B cell (primary cell): Measurements from ENCODE around the gene TENM4. TPM values are rescaled to one million over a fixed set of nuclear protein-coding genes. Genes with fewer than 3 reads are reported as not detected.

Experiments used
- ATAC-seq: fragments of 200-7000 bp; cut with Tn5 transposase; one replicate; pipeline ENCODE4 v1.10.0; 2021; ENCODE audit warnings: low read depth, mild to moderate bottlenecking, moderate number of reproducible peaks, moderate library complexity
- CTCF ChIA-PET: fragments of 350-600 bp; sonication (Branson Sonifier 250); formaldehyde crosslinking; loops from one replicate; lab custom pipeline; 2021; ENCODE audit warnings: antibody characterized with exemption, inconsistent platforms; lab: Charles Lee
- POLR2A ChIA-PET: fragments of 350-600 bp; sonication (Branson Sonifier 250); formaldehyde crosslinking; loops from one replicate; lab custom pipeline; 2021; ENCODE audit warnings: antibody characterized with exemption; lab: Charles Lee
- DNase-seq: peaks from one replicate; pipeline ENCODE4 v3.0.0; 2013
- H2AFZ ChIP-seq: 2 replicates; pipeline ENCODE4 v1.6.1; 2012; ENCODE audit warnings: mild to moderate bottlenecking, low read depth, low read length; ENCODE audit not compliant: insufficient read depth, poor library complexity, severe bottlenecking
- H3K27ac ChIP-seq, 2 donors: 1 replicate in 1 of 2; 2 replicates in 1 of 2; pipeline ENCODE4 v1.5.1; 2012 to 2013; ENCODE audit warnings: low read length in 2 of 2, mild to moderate bottlenecking in 2 of 2, moderate library complexity in 1 of 2
- H3K27me3 ChIP-seq, 4 experiments: fragments of 200-600 bp in 1 of 4; sonication (generic) in 1 of 4; replicated peaks in 1 of 4; 1 replicate in 2 of 4; 2 replicates in 2 of 4; pipeline versions ENCODE4 v1.6.1 to v1.7.0; 2013 to 2016; ENCODE audit warnings: low read length in 3 of 4, mild to moderate bottlenecking in 2 of 4, mixed read lengths in 1 of 4, moderate library complexity in 1 of 4; ENCODE audit not compliant: insufficient read depth in 4 of 4, control insufficient read depth in 3 of 4; ENCODE audit errors: control extremely low read depth in 1 of 4
- H3K36me3 ChIP-seq, 2 experiments: replicated peaks in 1 of 2; 1 replicate in 1 of 2; 2 replicates in 1 of 2; pipeline versions ENCODE4 v1.6.1 to v1.7.1; 2013; ENCODE audit warnings: low read length in 1 of 2; ENCODE audit not compliant: insufficient read depth in 2 of 2, control insufficient read depth in 1 of 2; ENCODE audit errors: control extremely low read depth in 1 of 2, extremely low read depth in 1 of 2
- H3K4me1 ChIP-seq, 2 donors: fragments of 200-600 bp in 1 of 2; sonication (generic) in 1 of 2; 1 replicate in 1 of 2; 2 replicates in 1 of 2; pipeline versions ENCODE4 v1.5.1 to v1.6.1; 2013 to 2017; ENCODE audit warnings: low read length in 2 of 2; ENCODE audit not compliant: control insufficient read depth in 2 of 2, insufficient read depth in 2 of 2
- H3K4me2 ChIP-seq: replicated peaks from 2 replicates; pipeline ENCODE3; 2012; ENCODE audit warnings: mild to moderate bottlenecking, low read depth, low read length; ENCODE audit not compliant: poor library complexity, severe bottlenecking
- H3K4me3 ChIP-seq, 5 experiments: fragments of 200-600 bp in 1 of 5; sonication (generic) in 1 of 5; 1 replicate in 3 of 5; 2 replicates in 2 of 5; pipeline versions ENCODE4 v1.5.1 to v1.7.0; 2011 to 2016; ENCODE audit warnings: low read length in 4 of 5, mild to moderate bottlenecking in 4 of 5, low read depth in 2 of 5, control low read depth in 1 of 5, moderate library complexity in 1 of 5; ENCODE audit not compliant: insufficient read depth in 1 of 5; ENCODE audit errors: control extremely low read depth in 1 of 5, extremely low read depth in 1 of 5
- H3K79me2 ChIP-seq: fragments of 200-600 bp; sonication (generic); one replicate; pipeline ENCODE4 v1.6.0; 2016; ENCODE audit warnings: low read length; ENCODE audit not compliant: control insufficient read depth, insufficient read depth
- H3K9ac ChIP-seq: fragments of 200-600 bp; sonication (generic); 2 replicates; pipeline ENCODE4 v1.6.1; 2017; ENCODE audit warnings: mild to moderate bottlenecking, low read length, moderate library complexity
- H3K9me3 ChIP-seq, 3 donors: one replicate each; pipeline versions ENCODE4 v1.6.1 to v1.7.1; 2013; ENCODE audit warnings: low read length in 2 of 3; ENCODE audit not compliant: control insufficient read depth in 2 of 3, insufficient read depth in 1 of 3; ENCODE audit errors: control extremely low read depth in 1 of 3
- H4K20me1 ChIP-seq: 2 replicates; pipeline ENCODE4 v1.6.0; 2012; ENCODE audit warnings: mild to moderate bottlenecking, low read length; ENCODE audit not compliant: insufficient read depth, control insufficient read depth, poor library complexity, severe bottlenecking
- H3K27ac Mint-ChIP-seq: one replicate; pipeline ENCODE4 v1.8.0; 2021; ENCODE audit warnings: mixed read lengths
- H3K27me3 Mint-ChIP-seq: one replicate; pipeline ENCODE4 v1.8.0; 2021; ENCODE audit warnings: mixed read lengths
- H3K4me1 Mint-ChIP-seq: one replicate; pipeline ENCODE4 v1.8.0; 2021; ENCODE audit warnings: mixed read lengths
- H3K4me3 Mint-ChIP-seq: one replicate; pipeline ENCODE4 v1.8.0; 2021; ENCODE audit warnings: mixed read lengths
- H3K9me3 Mint-ChIP-seq: one replicate; pipeline ENCODE4 v1.8.0; 2022; ENCODE audit warnings: mixed read lengths; ENCODE audit not compliant: insufficient read depth
- EZH2 ChIP-seq: IDR thresholded peaks from 2 replicates; pipeline ENCODE4 v1.6.1; 2012; ENCODE audit warnings: borderline replicate concordance, low read depth, mild to moderate bottlenecking, moderate library complexity, low read length; ENCODE audit not compliant: insufficient read depth, poor library complexity, severe bottlenecking
- WGBS: methylation state at CpG from one replicate; pipeline ENCODE4 v1.1.5; 2013; ENCODE audit warnings: missing lambda C conversion rate; ENCODE audit not compliant: insufficient coverage; 5-methylcytosine and 5-hydroxymethylcytosine counted together
- intact Hi-C: fragments of 100-400 bp; cut with micrococcal nuclease; formaldehyde crosslinking; loops from one replicate; pipeline ENCODE4 v1.10.0; 2022
- polyA plus RNA-seq: library from polyadenylated mRNA; depleted of rRNA; stranded (reverse); fragments of >200 nt; gene quantifications from 2 replicates; pipeline ENCODE4 v1.2.3, GENCODE V29; 2012
- total RNA-seq, 2 donors: library from RNA; stranded (reverse); fragments of 120-200 nt in 1 of 2; gene quantifications; 1 replicate in 1 of 2; 2 replicates in 1 of 2; pipeline versions ENCODE4 v1.2.3 to v1.2.4, GENCODE V29; 2013 to 2022
- TF ChIP-seq, protein P1 (sequence below): fragments of 200-600 bp; IDR thresholded peaks from one replicate; pipeline ENCODE4 v1.8.0; 2022; ENCODE audit warnings: antibody characterized with exemption, mild to moderate bottlenecking

TENM4 gene
- total and polyA plus RNA-seq, 2 donors (not counting 1 experiment from before 2014, with no cell fraction given) = 0.09 to 5.7 TPM

DNA sequence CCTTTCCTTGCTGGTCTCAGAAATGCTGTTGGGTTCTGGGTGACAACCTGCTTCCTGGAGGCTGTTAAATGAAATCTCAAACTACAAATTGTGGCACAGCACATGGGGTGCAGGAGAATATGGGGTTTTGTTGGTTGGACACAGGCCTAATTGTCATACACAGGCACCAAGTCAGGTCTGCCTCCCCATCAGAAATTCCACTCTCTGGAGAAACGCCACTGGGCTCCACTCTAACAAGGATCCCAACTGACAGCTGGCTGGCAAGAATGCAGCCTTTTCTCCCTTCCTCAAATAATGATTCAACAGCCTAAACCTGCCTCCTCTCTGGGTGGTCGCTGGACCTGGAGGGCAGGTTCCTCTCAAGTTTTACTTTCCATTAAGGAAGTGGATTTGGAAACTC is 688.3 kb downstream of the TENM4 start:
- H3K27me3 Mint-ChIP-seq = peaks cover 11% of the 10 kb centered on the region

DNA sequence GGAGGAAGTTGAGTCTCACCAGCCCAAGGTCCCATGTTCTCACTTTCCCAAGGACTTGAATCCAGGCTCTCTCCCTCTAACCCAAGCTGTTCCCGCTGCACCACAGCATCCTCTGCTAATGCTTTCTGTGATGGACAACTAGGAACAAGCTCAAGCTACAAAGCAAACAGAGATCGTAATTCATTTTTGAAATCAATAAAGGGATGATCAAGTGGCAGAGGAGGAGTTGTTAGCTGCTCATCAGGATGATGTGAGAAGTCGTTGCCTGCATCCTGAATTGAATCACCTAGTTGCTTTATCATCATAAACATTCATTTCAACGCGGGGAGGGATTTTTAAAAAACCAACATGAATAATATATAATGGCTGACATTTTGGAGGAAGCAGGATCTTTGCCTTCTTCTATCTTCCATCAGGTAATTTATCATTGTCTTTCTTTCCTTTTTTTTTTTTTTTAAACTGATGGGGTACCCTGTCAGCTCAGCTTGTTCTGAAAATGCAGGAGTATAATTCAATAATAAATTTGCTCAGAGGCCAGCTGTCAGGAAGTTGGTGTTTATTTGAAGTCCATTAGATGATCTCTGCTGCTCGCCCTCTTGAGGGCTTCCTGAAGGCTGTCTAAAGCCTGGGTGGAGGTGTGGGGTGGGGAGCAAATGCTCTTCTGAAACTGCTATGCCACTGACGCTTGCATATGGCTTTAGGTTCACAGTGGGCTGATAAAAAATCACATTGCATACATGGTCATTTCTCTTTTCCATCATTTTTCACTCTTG is 691.7 kb downstream of the TENM4 start:
- no peak overlapping the region for H3K4me3 Mint-ChIP-seq
- Histone ChIP-seq H3K4me3 (no peak overlapping the region), H3K9me3 (no peaks in the 10 kb centered on the region), H3K9ac (no peak overlapping the region), H3K4me1 (no peaks in the 10 kb centered on the region), H3K27ac (no peak overlapping the region), H4K20me1 (no peaks in the 10 kb centered on the region), H2AFZ (no peak overlapping the region), H3K4me2 (no peak overlapping the region), H3K27me3 (no peaks in the 10 kb centered on the region), H3K36me3 (no peaks in the 10 kb centered on the region), H3K79me2 (no peaks in the 10 kb centered on the region)
- 14% methylated on average over 1 of the region's 7 CpGs for WGBS
- H3K9me3 Mint-ChIP-seq = no peaks in the 10 kb centered on the region
- H3K4me1 Mint-ChIP-seq = no peaks in the 10 kb centered on the region
- H3K27me3 Mint-ChIP-seq = peaks cover 16% of the 10 kb centered on the region
- TF ChIP-seq EZH2 = no peak
- TF ChIP-seq, protein P1, sequence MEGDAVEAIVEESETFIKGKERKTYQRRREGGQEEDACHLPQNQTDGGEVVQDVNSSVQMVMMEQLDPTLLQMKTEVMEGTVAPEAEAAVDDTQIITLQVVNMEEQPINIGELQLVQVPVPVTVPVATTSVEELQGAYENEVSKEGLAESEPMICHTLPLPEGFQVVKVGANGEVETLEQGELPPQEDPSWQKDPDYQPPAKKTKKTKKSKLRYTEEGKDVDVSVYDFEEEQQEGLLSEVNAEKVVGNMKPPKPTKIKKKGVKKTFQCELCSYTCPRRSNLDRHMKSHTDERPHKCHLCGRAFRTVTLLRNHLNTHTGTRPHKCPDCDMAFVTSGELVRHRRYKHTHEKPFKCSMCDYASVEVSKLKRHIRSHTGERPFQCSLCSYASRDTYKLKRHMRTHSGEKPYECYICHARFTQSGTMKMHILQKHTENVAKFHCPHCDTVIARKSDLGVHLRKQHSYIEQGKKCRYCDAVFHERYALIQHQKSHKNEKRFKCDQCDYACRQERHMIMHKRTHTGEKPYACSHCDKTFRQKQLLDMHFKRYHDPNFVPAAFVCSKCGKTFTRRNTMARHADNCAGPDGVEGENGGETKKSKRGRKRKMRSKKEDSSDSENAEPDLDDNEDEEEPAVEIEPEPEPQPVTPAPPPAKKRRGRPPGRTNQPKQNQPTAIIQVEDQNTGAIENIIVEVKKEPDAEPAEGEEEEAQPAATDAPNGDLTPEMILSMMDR = no peak
- intact Hi-C loops = no loop called here
- DNase-seq = no peak
- ATAC-seq = no peak
- ChIA-PET CTCF (no interaction called here), POLR2A (no interaction called here)
- no peak overlapping the region for H3K27ac Mint-ChIP-seq

More for the DNA sequence above, 688.3 kb downstream of the TENM4 start:
- H3K4me1 ChIP-seq = no peaks in the 10 kb centered on the region
- ChIA-PET CTCF (no interaction called here), POLR2A (no interaction called here)
- H3K4me2 ChIP-seq = no peak overlapping the region
- H3K9ac ChIP-seq = no peak overlapping the region
- WGBS = no CpG with 5 or more reads among the region's 2 CpGs
- Mint-ChIP-seq H3K27ac (no peak overlapping the region), H3K9me3 (no peaks in the 10 kb centered on the region), H3K4me3 (no peak overlapping the region), H3K4me1 (no peaks in the 10 kb centered on the region)
- TF ChIP-seq EZH2 = no peak
- TF ChIP-seq, protein P1 = no peak
- no peak overlapping the region for H3K4me3 ChIP-seq
- intact Hi-C loops = no loop called here
- no peaks in the 10 kb centered on the region for H3K36me3 ChIP-seq
- no peaks in the 10 kb centered on the region for H3K9me3 ChIP-seq
- no peak overlapping the region for H2AFZ ChIP-seq
- no peaks in the 10 kb centered on the region for H3K27me3 ChIP-seq
- DNase-seq (no peak), ATAC-seq (no peak)
- no peaks in the 10 kb centered on the region for H4K20me1 ChIP-seq
- H3K79me2 ChIP-seq = no peaks in the 10 kb centered on the region
- H3K27ac ChIP-seq = no peak overlapping the region
